Activated gamma-delta T cell treated with anti-CD3 and anti-CD28 coated beads, Interleukin-2, amount 50 U/mL, for 16 hours (primary cell): ENCODE results near the gene MMP12.
"Not testable (repeated sequence)": the region's sequence is repeated elsewhere in the genome, so short reads cannot be mapped to it uniquely, and the experiment has no call there.

ENCODE experiments used
- DNase-seq: peaks from one replicate; pipeline ENCODE4 v3.0.0-alpha.2; 2020; ENCODE audit warnings: low read depth

Gene MMP12

DNA sequence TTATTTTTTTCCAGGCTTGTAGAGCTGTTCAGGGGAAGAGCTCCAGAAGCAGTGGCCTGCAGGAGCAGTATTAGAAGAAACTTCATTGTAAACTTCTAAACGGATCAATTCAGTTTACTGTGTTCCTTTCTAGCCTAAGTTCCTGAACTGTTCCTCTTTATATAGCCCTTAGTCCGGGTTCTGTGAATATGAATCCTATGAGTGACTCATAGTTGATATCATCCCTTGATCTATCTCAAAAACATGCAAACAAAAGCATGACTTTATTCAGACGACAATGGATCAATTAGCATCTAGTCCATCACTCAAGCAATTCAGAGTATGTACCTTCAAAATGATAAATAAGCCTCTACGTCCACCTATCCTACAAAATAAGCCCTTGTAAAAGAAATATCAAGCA is at the start of gene MMP12:
Gene MMP12 (minus strand): TSS at position 131 of the 400 bp plus-strand sequence. CDS start 45 bp downstream, at position 86.
- no peak for DNase-seq

DNA sequence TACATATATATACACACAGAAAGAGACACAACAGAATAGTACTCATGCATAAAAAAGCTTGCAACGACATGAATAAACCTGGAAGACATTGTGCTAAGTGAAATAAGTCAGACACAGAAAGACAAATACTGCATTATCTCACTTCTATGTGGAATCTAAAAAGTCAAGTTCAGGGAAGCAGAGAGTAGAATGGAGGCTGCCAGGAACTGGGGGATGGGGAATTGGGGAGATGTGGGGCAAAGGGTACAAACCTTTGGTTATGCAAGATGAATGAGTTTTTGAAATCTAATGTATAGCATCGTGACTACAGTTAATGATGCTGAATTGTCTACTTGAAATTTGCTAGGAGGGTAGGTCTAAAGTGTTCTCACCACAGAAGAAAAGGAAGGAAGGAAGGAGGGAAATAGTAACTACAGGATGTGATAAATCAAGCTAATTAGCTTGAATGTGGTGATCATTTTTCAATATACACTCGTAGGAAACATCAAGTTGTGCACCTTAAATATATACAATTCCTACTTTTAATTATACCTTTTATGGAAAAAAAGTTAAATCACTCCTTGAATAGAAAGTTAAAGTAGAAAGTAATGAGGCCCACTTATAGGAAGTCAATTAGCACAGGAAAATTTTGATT is 46.9 kb upstream of the MMP12 start:
- no peak for DNase-seq

DNA sequence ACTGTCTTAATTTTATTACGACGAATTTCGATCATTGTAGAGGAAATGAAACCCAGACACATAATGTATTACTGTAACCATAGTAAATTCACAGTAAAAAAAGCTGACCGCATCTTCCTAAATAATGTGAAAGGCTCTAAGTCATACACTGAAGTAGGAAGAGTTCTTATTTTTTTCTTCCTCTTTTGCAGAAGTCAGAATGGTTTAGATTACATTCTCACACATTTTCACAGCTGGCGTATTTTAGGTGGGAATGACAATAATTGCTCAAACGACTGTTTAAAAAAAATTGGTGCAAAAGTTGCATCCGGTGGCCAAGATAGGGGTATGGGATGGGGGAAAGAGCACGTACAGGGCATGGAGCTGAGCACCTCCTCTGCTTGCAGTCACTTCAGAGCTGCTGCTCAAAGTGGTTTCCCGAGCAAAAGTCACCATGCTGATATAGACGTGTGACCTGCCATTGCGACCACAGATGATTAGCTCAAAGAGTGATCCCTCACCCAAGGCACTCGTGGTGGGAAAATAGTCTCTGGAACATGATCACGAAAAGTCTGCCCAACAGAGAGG is 45.4 kb upstream of the MMP12 start:
- DNase-seq = no peak

DNA sequence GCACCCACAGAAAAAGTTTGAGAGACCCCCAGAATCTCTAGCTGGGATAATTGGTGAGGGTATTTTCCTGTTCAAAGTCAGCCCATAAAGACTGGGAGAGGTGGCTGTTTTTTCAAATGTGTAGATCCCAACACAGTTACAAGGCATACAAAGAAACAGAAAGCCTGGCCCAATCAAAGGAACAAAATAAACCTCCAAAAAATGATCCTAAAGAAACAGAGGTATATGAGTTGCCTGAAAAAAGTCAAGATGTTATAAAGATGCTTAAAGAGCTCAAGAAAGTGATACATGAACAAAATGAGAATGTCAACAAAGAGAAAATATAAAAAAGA is 40.2 kb upstream of the MMP12 start:
- no peak for DNase-seq

DNA sequence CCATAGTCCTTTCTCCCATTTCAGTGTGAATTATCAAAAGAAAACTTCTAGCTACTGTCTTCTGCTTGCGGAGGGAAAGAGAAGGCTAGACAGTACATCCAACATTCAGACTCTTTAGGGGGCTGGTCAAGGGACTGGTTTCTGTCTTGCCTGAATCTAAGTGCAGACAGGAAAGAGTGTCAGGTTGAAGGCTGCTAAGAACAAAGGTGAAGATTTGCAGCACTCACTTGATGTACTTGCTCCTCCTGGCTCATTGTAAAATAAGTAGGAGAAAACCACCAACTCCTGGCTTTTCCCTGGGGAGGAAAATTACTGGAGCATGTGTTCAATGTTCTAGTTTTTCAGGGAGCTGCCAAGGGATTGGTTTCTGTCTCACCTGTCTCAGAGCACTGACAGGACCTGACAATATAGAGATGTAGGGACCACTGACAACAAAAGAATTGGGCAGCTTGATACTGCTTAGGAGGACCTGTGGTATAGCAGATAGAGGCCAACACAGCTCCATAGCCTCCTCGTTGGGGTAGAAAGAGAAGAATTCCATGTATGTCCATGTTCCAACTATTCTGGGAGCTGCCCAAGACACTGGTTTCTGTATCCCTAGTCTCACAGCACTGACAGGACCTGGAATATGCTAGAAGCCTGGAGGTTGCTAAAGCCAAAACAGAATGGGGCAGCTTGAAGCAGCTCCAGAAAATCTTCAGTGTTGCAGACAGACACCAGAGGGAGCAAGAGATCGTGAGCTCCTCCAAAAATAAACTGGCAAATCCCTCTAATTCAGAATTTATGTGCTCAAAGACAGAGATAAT is 39.7 kb upstream of the MMP12 start:
- DNase-seq = no peak

DNA sequence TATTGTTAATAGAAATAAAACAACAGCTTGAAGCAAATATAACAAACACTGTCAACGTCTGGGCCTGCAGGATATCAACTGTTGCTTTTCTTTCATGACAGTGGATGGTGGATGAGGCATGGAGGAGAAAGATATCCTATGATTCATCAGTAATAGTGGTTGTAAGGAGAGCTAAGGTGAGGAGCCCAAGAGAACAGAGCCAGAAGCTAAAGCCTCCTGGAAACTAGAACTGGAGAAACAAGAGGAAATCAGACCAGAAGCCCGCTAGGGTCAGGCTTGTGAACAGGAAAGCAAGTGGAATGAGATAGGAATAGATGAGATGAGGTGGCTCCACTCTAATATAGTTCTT is 37.7 kb upstream of the MMP12 start:
- no peak for DNase-seq

DNA sequence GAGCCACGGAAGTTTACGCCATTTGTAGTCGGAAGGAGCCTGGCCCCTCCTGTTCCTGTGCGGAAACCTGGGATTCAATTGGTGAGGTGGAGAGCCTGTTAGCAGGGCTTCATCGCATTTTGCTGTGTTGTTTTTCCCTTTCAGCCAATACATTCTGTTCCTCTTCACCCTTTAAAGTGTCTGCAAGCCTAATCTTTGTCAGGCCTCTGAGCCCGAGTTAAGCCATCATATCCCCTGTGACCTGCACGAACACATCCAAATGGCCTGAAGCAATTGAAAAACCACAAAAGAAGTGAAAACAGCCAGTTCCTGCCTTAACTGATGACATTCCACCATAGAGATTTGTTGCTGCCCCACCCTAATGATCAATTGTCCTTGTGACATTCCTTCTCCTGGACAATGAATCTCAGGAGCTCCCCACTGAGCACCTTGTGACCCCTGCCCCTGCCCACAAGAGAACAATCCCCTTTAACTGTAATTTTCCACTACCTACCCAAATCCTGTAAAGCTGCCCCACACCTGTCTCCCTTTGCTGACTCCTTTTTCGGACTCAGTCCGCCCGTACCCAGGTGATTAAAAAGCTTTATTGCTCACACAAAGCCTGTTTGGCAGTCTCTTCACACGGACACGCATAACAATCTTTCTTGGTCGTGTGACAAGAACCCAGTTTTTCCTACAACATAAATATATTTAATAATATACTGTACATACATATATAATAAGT is 37.1 kb upstream of the MMP12 start:
- DNase-seq = no peak

DNA sequence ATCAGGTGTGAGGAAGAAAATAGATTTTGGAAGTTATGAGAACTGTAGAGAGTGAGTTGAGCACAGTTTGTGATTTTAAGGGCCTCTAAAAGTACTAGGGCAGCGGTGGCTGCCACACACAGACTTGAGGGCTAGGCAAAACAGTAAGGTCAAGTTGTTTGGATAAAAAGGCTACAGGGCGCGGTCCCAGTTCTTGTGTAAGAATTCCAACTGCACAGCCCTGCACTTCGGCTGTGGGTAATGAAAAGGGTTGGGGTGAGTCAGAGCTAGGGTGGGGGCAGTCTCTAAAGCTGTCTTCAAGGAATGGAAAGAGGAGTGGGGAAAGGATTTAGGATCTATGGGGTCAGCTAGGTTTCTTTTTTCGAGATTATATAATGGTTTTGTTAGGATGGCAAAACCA is 31.1 kb upstream of the MMP12 start:
- DNase-seq = not testable (repeated sequence)

DNA sequence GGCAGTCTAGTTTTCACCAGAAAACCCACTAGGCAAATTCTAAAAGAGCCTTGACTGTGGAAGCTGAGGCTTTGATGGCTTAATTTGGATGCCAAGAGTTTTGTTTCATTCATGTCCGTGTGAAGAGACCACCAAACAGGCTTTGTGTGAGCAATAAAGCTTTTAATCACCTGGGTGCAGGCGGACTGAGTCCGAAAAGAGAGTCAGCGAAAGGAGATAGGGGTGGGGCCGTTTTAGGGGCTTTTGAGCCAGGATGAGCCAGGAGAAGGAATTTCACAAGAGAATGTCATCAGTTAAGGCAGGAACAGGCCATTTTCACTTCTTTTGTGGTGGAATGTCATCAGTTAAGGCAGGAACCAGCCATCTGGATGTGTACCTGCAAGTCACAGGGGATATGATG is 29.1 kb upstream of the MMP12 start:
- DNase-seq = not testable (repeated sequence)

DNA sequence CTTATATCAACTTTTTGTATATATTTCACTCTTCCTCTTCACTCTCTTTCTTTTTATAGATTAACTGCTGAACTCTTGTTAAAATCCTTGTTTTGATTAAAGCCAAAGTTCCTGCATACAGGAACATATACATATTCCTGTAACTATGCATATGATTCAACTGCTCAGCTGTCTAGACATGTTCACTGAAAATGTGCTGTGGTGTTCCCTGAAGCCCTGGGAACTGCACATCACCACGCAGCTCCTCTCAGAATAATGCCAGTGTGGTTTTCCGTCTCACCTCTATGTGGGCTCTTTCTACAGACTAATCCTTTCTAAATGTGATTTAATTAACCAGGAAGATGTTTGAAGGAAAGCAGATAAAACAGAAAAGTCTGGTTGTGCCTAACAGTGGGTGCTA is 25.6 kb upstream of the MMP12 start:
- no peak for DNase-seq

DNA sequence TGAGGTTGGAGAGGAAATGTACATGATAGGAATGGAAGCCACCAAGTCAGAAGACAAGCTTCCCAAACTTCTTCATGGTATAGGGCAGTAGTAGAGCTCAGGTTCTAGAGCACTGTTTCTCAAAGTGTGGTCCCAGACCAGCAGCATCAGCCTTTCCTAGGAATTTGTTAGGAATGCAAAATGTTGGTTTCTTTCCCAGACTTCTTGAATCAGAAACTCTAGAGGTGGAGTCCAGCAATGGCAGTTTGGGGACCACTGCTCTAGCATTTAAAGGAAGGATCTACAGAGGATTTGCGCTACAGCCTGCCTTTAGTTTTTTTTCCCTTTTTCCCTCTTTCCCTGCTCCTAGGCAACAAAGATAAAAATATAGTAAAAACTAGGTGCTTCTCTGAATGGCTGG is 17.0 kb upstream of the MMP12 start:
- no peak for DNase-seq

DNA sequence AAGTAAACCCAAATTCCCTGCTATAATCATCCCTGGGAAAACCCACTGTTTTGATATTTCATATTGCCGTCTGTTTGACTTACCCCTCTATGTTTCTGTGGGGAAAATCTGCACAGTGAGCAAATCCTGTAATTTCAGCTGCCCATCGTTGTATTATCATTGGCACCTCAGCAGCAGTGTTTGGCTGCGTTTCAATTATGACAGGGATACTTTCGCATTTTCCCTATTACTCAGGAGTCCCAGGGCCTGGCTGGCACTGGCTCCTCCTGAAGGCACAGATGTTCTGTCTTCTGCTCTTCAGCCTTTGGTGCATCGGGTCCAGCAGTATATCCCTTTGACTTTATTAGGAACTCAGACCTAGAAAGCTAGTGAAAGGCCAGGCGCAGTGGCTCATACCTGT is 12.2 kb upstream of the MMP12 start:
- no peak for DNase-seq

DNA sequence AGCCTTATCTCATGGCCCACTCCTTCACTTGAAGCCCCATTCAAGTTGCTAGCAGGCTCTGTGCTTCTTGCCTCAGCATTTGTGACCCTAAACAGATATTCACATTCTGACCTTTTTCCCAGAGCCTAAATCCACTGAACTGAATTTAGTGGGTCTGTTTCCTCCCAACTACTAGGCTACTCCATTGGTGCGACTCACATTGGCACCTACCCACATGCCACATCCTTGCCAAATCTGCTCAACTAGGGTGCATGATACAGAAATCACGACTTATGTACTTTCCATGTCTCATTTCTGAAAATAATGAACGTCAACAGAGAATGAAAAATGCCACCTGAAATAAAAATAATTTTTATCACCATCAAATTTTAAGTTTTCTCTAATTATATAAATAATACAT is 8.4 kb upstream of the MMP12 start:
- no peak for DNase-seq

DNA sequence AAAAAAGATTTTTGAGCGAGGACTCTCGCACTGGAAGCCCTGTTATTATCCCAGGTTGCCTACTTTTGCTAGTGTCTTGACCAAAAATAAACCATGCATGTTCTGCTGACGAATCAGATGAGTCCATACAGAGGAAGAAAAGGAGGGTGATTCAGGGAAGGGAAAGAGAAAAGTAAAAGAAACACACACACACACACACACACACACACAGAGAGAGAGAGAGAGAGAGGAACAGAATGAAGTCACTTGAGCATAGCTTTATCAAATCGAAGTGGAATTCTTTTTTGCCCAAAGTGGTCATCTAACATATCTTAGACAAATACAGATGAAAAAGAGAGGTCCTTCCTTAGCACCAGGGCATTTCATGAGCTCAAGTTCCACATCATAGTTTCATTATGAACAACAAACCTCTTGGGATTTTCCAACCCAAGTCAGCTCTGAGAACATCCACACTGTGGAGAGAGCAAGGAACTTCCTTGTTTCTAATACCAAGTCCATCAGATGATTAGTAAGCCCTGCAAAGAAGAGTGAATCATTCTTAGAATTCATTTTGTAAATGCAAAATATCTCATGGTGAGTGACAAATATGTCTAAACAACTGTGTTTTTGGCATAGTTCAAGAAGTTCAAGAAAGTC is 7.7 kb upstream of the MMP12 start:
- DNase-seq = no peak

DNA sequence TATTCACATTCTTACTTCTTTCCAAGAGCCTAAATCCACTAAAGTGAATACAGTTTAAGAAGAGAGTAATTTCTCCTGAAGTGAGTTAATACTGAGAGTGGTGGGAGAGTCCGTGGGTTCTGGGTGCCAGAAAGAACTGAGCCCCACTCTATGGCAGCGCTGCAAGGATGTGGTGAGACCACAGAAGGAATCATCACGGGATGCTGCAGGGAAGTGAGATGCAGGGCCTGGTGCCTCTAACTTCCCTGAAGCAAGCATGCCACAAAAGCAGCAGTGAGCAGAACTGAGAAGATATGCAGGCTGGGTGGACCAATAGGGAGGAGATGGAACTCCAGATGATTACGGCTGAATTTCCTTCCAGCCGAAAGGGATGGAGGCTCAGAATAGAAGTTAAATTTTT is 5.0 kb upstream of the MMP12 start:
- no peak for DNase-seq

DNA sequence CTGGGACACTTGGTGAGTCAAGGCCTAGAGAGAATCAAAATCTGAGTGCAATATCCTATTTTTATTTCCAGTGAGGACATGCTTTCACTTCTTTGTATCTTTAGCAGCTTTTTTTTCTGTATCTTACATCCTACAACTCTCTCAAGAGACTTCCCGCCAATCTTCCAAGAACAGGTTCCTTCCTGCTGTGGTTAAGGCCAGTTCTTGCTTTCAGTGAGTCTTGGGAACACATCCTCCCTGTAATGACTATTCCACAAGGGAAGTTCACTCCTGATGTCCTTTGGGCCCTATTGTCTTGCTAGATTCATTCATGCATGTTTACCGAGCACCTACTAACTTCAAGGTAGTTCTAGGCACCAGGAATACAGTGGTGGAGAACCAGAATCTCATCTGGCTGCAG is 3.8 kb upstream of the MMP12 start:
- no peak for DNase-seq

DNA sequence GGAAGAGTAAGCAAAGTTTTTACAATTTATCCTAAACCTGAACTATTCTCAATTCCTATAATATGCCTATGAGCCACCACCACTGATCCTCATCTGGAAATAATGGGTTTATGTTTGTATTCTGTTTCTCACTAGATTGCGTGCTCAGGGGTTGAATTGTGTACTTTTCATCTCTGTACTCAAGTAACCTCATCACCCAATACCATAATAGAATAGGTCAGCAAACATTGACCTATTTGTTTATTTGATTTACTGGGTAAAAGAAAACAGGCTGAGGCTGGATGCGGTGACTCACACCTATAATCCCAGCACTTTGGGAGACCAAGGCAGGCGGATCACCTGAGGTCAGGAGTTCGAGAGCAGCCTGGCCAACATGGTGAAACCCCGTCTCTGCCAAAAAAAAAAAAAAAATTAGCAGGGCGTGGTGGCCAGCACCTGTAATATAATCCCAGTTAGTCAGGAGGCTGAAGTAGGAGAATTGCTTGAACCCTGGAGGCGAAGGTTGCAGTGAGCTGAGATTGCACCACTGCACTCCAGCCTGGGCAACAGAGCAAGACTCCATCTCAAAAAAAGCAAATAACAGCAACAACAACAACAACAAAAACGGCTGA is 5.3 kb downstream of the MMP12 start:
- not testable (repeated sequence) for DNase-seq

DNA sequence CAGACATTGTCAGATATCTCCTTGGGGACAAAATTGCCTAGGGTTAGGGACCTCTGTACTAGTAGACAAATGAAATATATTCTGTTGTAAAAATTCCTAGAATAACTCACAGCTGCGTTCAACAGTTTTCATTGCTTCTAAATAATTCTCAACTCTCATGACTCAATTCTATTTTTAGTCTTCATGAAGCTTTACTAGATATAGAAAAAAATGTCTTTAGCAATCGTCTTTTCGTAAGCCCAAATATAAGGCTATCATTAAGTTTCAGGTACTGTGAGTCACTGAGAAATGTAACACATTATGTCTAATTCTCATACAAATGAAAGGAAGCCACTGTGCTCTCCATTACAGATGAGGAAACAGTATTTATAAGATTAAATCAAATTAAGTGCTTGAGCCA is 6.4 kb downstream of the MMP12 start:
- no peak for DNase-seq

DNA sequence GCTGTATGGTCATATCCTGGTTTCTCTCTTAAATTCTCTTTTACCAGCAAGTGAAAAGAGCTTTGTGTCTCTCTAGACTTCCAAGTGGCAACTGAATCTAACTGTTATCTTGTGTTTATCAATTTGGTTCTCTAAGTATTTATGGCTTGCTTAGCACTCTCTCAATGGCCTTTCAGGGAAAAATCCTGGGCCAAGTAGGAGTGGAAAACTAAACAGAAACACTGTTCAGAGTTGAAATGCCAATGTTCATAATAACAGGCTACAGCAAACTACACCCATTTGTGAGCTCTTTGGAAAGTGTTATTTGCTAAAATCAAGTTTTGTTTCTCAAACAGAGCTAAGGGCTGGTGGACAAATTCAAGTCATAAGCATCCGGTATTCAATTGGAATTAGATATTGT is 10.1 kb downstream of the MMP12 start:
- DNase-seq = no peak

DNA sequence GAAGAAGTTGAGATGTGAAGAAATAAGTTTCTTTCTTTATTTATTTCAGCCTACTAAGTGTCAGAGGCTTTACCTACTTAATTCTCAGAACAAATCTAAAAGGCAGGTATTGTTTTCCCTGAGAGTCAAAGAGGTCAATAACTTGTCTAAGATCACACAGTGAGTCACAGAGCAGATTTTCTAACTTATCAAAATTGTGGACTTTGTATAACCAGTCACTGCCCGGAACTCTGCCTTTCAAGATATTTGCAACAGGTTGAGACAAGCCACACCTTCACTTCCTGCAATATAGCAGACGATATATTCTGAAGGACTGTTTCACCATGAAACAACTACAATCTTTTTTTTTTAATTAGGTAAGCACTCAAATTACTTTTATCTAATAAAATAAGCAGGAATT is 20.8 kb downstream of the MMP12 start:
- DNase-seq = no peak

DNA sequence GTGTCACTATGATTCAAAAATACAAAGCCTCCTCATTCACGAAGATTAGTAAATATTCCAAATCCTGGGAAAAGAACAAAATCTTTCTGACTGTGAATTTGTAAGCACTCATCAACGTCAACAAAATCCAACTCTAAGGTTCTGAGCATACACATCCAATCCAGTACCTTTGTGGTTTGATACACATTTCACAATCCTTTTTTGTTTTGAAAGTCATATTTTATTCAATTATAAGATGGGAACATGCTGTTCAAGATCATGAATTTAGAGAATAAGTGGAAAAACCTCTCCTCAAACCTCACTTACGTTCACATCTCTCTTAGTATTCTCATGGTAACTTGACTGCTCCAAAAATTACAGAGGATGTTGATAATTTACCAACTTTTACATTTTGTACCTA is 21.7 kb downstream of the MMP12 start:
- no peak for DNase-seq
